HAP-1 (cell line): ENCODE measurements around the gene RGL4.
"Not testable (repeated sequence)": the region's sequence is repeated elsewhere in the genome, so short reads cannot be mapped to it uniquely, and the experiment has no call there.

Source experiments
- DNase-seq, 2 experiments: peaks; one replicate each; pipeline ENCODE4 v3.0.0-alpha.2; 2016 to 2020; ENCODE audit warnings: low spot score in 2 of 2
- H3K27me3 ChIP-seq: fragments of 250-450 bp; sonication (Bioruptor Pico); 2 replicates; pipeline ENCODE4 v1.5.1; 2020; ENCODE audit warnings: low read depth, mild to moderate bottlenecking, moderate library complexity
- H3K36me3 ChIP-seq: fragments of 250-450 bp; sonication (Bioruptor Pico); replicated peaks from 2 replicates; pipeline ENCODE4 v1.5.1; 2020; ENCODE audit warnings: mild to moderate bottlenecking
- H3K4me1 ChIP-seq: fragments of 250-450 bp; sonication (Bioruptor Pico); 2 replicates; pipeline ENCODE4 v1.5.1; 2020; ENCODE audit warnings: mild to moderate bottlenecking
- H3K4me3 ChIP-seq: fragments of 250-450 bp; sonication (Bioruptor Pico); 2 replicates; pipeline ENCODE4 v1.5.1; 2020; ENCODE audit warnings: mild to moderate bottlenecking, moderate library complexity
- H3K9me3 ChIP-seq: fragments of 250-450 bp; sonication (Bioruptor Pico); 2 replicates; pipeline ENCODE4 v1.5.1; 2020; ENCODE audit warnings: mild to moderate bottlenecking, moderate library complexity
- in situ Hi-C: fragments of 300-500 bp; cut with MboI; formaldehyde crosslinking; loops from 3 replicates; pipeline ENCODE4 v1.14.3; 2020; ENCODE audit warnings: low sequenced_read_pairs, inconsistent platforms, mixed read lengths

RGL4 gene

GRCh38 chr22:23673826-23674690 lies 16.8 kb upstream of the RGL4 start:
- Histone ChIP-seq H3K4me1 (no peaks in the 10 kb centered on the region), H3K9me3 (no peaks in the 10 kb centered on the region), H3K36me3 (no peaks in the 10 kb centered on the region), H3K27me3 (no peaks in the 10 kb centered on the region), H3K4me3 (no peak overlapping the region)
- in situ Hi-C loops, result no loop called here
- DNase-seq, result no peak

GRCh38 chr22:23674886-23675501 lies 15.8 kb upstream of the RGL4 start:
- H3K4me1 ChIP-seq, in situ Hi-C loops, DNase-seq: not testable (repeated sequence)

GRCh38 chr22:23675502-23676415 lies 15.1 kb upstream of the RGL4 start:
- in situ Hi-C loops, result no loop called here
- no peaks in the 10 kb centered on the region for H3K27me3 ChIP-seq
- no peak for DNase-seq
- no peak overlapping the region for H3K4me3 ChIP-seq
- H3K4me1 ChIP-seq, result no peaks in the 10 kb centered on the region
- no peaks in the 10 kb centered on the region for H3K9me3 ChIP-seq
- H3K36me3 ChIP-seq, result no peaks in the 10 kb centered on the region; the same call in 1 of the 2 replicates

More at GRCh38 chr22:23674886-23675501, 15.8 kb upstream of the RGL4 start:
- H3K27me3 ChIP-seq, H3K36me3 ChIP-seq, H3K4me3 ChIP-seq, H3K9me3 ChIP-seq: not testable (repeated sequence)

GRCh38 chr22:23676841-23677700 lies 13.7 kb upstream of the RGL4 start:
- H3K9me3 ChIP-seq, DNase-seq, in situ Hi-C loops, H3K27me3 ChIP-seq, H3K4me3 ChIP-seq, H3K36me3 ChIP-seq, H3K4me1 ChIP-seq: not testable (repeated sequence)

- H3K4me3 ChIP-seq, result no peak overlapping the region
- DNase-seq, result no peak
- no peaks in the 10 kb centered on the region for H3K9me3 ChIP-seq
- no peaks in the 10 kb centered on the region for H3K27me3 ChIP-seq
- no peaks in the 10 kb centered on the region; the same call in 1 of the 2 replicates for H3K36me3 ChIP-seq
- in situ Hi-C loops, result no loop called here
- H3K4me1 ChIP-seq, result no peaks in the 10 kb centered on the region
These were observed 13.2 kb upstream of the RGL4 start for GRCh38 chr22:23677701-23677995.

- no peaks in the 10 kb centered on the region for H3K9me3 ChIP-seq
- no peak overlapping the region for H3K4me3 ChIP-seq
- H3K36me3 ChIP-seq, result no peaks in the 10 kb centered on the region; the same call in 1 of the 2 replicates
- no peaks in the 10 kb centered on the region for H3K27me3 ChIP-seq
- DNase-seq, result no peak
- in situ Hi-C loops, result no loop called here
- H3K4me1 ChIP-seq, result no peaks in the 10 kb centered on the region
These were observed 12.7 kb upstream of the RGL4 start for GRCh38 chr22:23678133-23678532.

GRCh38 chr22:23681026-23681809 lies 9.6 kb upstream of the RGL4 start:
- no peak for DNase-seq
- no peaks in the 10 kb centered on the region for H3K4me1 ChIP-seq
- no peaks in the 10 kb centered on the region for H3K9me3 ChIP-seq
- no peaks in the 10 kb centered on the region for H3K27me3 ChIP-seq
- in situ Hi-C loops, result no loop called here
- H3K36me3 ChIP-seq, result no peaks in the 10 kb centered on the region; the same call in 1 of the 2 replicates
- no peak overlapping the region for H3K4me3 ChIP-seq

- in situ Hi-C loops, result no loop called here
These were observed 8.7 kb upstream of the RGL4 start for GRCh38 chr22:23682077-23682476.

GRCh38 chr22:23682827-23683355 lies 7.9 kb upstream of the RGL4 start:
- Histone ChIP-seq H3K27me3 (no peaks in the 10 kb centered on the region), H3K36me3 (no peaks in the 10 kb centered on the region; the same call in none of the 2 replicates), H3K4me3 (no peak overlapping the region), H3K9me3 (no peaks in the 10 kb centered on the region), H3K4me1 (no peaks in the 10 kb centered on the region)
- in situ Hi-C loops, result no loop called here
- no peak for DNase-seq

More at GRCh38 chr22:23682077-23682476, 8.7 kb upstream of the RGL4 start:
- no peak overlapping the region for H3K4me3 ChIP-seq
- H3K9me3 ChIP-seq, result no peaks in the 10 kb centered on the region
- H3K36me3 ChIP-seq, result no peaks in the 10 kb centered on the region; the same call in 1 of the 2 replicates
- no peaks in the 10 kb centered on the region for H3K27me3 ChIP-seq
- DNase-seq, result no peak
- H3K4me1 ChIP-seq, result no peaks in the 10 kb centered on the region

GRCh38 chr22:23683545-23683944 lies 7.3 kb upstream of the RGL4 start:
- H3K27me3 ChIP-seq, result no peaks in the 10 kb centered on the region
- H3K9me3 ChIP-seq, result no peaks in the 10 kb centered on the region
- no peak overlapping the region for H3K4me3 ChIP-seq
- no peaks in the 10 kb centered on the region; the same call in none of the 2 replicates for H3K36me3 ChIP-seq
- DNase-seq, result no peak
- H3K4me1 ChIP-seq, result no peaks in the 10 kb centered on the region
- in situ Hi-C loops, result no loop called here

- DNase-seq, result no peak
- no peaks in the 10 kb centered on the region for H3K27me3 ChIP-seq
- no peaks in the 10 kb centered on the region for H3K4me1 ChIP-seq
- no peaks in the 10 kb centered on the region for H3K9me3 ChIP-seq
- no peak overlapping the region for H3K4me3 ChIP-seq
- no peaks in the 10 kb centered on the region; the same call in none of the 2 replicates for H3K36me3 ChIP-seq
- in situ Hi-C loops, result no loop called here
These were observed 6.8 kb upstream of the RGL4 start for GRCh38 chr22:23684026-23684425.

- Histone ChIP-seq H3K27me3 (no peaks in the 10 kb centered on the region), H3K9me3 (no peaks in the 10 kb centered on the region), H3K4me1 (no peaks in the 10 kb centered on the region), H3K4me3 (no peak overlapping the region), H3K36me3 (no peaks in the 10 kb centered on the region; the same call in none of the 2 replicates)
- no peak for DNase-seq
- in situ Hi-C loops, result no loop called here
These were observed 6.2 kb upstream of the RGL4 start for GRCh38 chr22:23684561-23685031.
